Keratinocyte (primary cell): ENCODE results near the gene SMTNL2. TPM values are rescaled to one million over a fixed set of nuclear protein-coding genes. Genes with fewer than 3 reads are reported as not detected.

Experiments used
- DNase-seq: peaks from one replicate; pipeline ENCODE4 v3.0.0-alpha.2; 2011; ENCODE audit warnings: low read depth, missing footprints, low spot score
- FAIRE-seq: peaks from 2 replicates; lab custom pipeline; 2011; peaks lifted over from hg19 to GRCh38; lab: Jason Lieb, UNC
- H2AFZ ChIP-seq: 2 replicates; pipeline ENCODE4 v1.6.0; 2012; ENCODE audit warnings: low read length, control low read depth, inconsistent platforms; ENCODE audit not compliant: control insufficient read depth
- H3K27ac ChIP-seq: 2 replicates; pipeline ENCODE4 v1.5.1; 2011; ENCODE audit warnings: low read length; ENCODE audit not compliant: control insufficient read depth, insufficient read depth
- H3K27me3 ChIP-seq: 3 replicates; pipeline ENCODE4 v1.6.0; 2011; ENCODE audit warnings: low read length; ENCODE audit not compliant: control insufficient read depth, insufficient read depth; ENCODE audit errors: extremely low read depth
- H3K36me3 ChIP-seq, 2 experiments: 2 replicates in 1 of 2; 3 replicates in 1 of 2; pipeline ENCODE4 v1.5.1; 2011; ENCODE audit warnings: low read length in 2 of 2, mild to moderate bottlenecking in 1 of 2; ENCODE audit not compliant: control insufficient read depth in 2 of 2, insufficient read depth in 2 of 2; ENCODE audit errors: extremely low read depth in 1 of 2
- H3K4me1 ChIP-seq: 3 replicates; pipeline ENCODE4 v1.5.1; 2011; ENCODE audit warnings: low read length; ENCODE audit not compliant: control insufficient read depth, insufficient read depth; ENCODE audit errors: extremely low read depth
- H3K4me2 ChIP-seq: 3 replicates; pipeline ENCODE4 v1.6.0; 2011; ENCODE audit warnings: low read depth, low read length; ENCODE audit not compliant: control insufficient read depth, insufficient read depth; ENCODE audit errors: extremely low read depth
- H3K4me3 ChIP-seq, 3 experiments: fragments of 200-600 bp in 1 of 3; sonication (generic) in 1 of 3; 2 replicates in 2 of 3; 3 replicates in 1 of 3; pipeline ENCODE4 v1.5.1; 2011 to 2016; ENCODE audit warnings: low read length in 3 of 3, mild to moderate bottlenecking in 3 of 3, control low read depth in 2 of 3, inconsistent platforms in 1 of 3, low read depth in 1 of 3, mixed read lengths in 1 of 3, mixed run types in 1 of 3, moderate library complexity in 1 of 3; ENCODE audit not compliant: control insufficient read depth in 2 of 3, insufficient read depth in 2 of 3; ENCODE audit errors: extremely low read depth in 1 of 3
- H3K79me2 ChIP-seq: 2 replicates; pipeline ENCODE4 v1.6.0; 2012; ENCODE audit warnings: low read length; ENCODE audit not compliant: control insufficient read depth, insufficient read depth
- H3K9ac ChIP-seq: 3 replicates; pipeline ENCODE4 v1.6.0; 2011; ENCODE audit warnings: low read length; ENCODE audit not compliant: control insufficient read depth, insufficient read depth; ENCODE audit errors: extremely low read depth
- H3K9me1 ChIP-seq: 3 replicates; pipeline ENCODE4 v1.6.0; 2011; ENCODE audit warnings: low read length; ENCODE audit not compliant: control insufficient read depth, insufficient read depth; ENCODE audit errors: extremely low read depth
- H3K9me3 ChIP-seq: 2 replicates; pipeline ENCODE4 v1.5.1; 2012; ENCODE audit warnings: low read depth, low read length; ENCODE audit not compliant: control insufficient read depth
- H4K20me1 ChIP-seq: 3 replicates; pipeline ENCODE4 v1.6.0; 2011; ENCODE audit warnings: low read length; ENCODE audit not compliant: control insufficient read depth, insufficient read depth; ENCODE audit errors: extremely low read depth
- EZH2 ChIP-seq: IDR thresholded peaks from one replicate; pipeline ENCODE4 v1.6.1; 2012; ENCODE audit warnings: inconsistent platforms, mild to moderate bottlenecking, low read length, moderate library complexity
- dilution Hi-C: fragments of 300-500 bp; cut with MboI; formaldehyde crosslinking; loops from one replicate; pipeline ENCODE4 v1.7.0; 2020; ENCODE audit warnings: low sequenced_read_pairs; ENCODE audit not compliant: extremely low pct_ligation_motif_present
- polyA plus RNA-seq, 5 experiments: library from polyadenylated mRNA; depleted of rRNA in 3 of 5; stranded (reverse) in 3 of 5; stranded (forward) in 1 of 5; unstranded in 1 of 5; fragments of >200 nt; gene quantifications; 1 replicate in 1 of 5; 2 replicates in 3 of 5; 3 replicates in 1 of 5; pipeline versions ENCODE4 v1.2.1 to v1.2.3, GENCODE V29; 2011 to 2012; ENCODE audit warnings: missing spikeins in 2 of 5, low read depth in 1 of 5, low replicate concordance in 1 of 5
- TF ChIP-seq, protein P1 (sequence below), 3 experiments: IDR thresholded peaks in 1 of 3; conservative IDR thresholded peaks in 1 of 3; optimal IDR thresholded peaks in 1 of 3; 2 replicates in 2 of 3; 3 replicates in 1 of 3; pipeline versions ENCODE3 to v1.5.1; 2011; ENCODE audit warnings: low read length in 3 of 3, mild to moderate bottlenecking in 3 of 3, moderate library complexity in 2 of 3, control low read depth in 1 of 3, inconsistent platforms in 1 of 3; ENCODE audit not compliant: insufficient read depth in 2 of 3; ENCODE audit errors: extremely low read depth in 1 of 3

Gene SMTNL2
- polyA plus RNA-seq, 1 donor (not counting 4 experiments of a cell fraction or from before 2014, with no cell fraction given) = not detected

- DNase-seq = no peak
- Histone ChIP-seq H4K20me1 (no peaks in the 10 kb centered on the region), H3K27ac (no peak overlapping the region), H3K9me3 (no peaks in the 10 kb centered on the region), H3K4me1 (peaks cover 20% of the 10 kb centered on the region), H3K9me1 (no peaks in the 10 kb centered on the region), H3K27me3 (no peaks in the 10 kb centered on the region), H3K4me2 (peak overlapping the region; percentile 61), H2AFZ (peak overlapping the region; percentile 27), H3K4me3 (peak overlapping the region in 1 of 3 experiments; percentile 11), H3K9ac (no peak overlapping the region), H3K79me2 (no peaks in the 10 kb centered on the region), H3K36me3 (no peaks in the 10 kb centered on the region)
- dilution Hi-C loops = no loop called here
- TF ChIP-seq, protein P1, sequence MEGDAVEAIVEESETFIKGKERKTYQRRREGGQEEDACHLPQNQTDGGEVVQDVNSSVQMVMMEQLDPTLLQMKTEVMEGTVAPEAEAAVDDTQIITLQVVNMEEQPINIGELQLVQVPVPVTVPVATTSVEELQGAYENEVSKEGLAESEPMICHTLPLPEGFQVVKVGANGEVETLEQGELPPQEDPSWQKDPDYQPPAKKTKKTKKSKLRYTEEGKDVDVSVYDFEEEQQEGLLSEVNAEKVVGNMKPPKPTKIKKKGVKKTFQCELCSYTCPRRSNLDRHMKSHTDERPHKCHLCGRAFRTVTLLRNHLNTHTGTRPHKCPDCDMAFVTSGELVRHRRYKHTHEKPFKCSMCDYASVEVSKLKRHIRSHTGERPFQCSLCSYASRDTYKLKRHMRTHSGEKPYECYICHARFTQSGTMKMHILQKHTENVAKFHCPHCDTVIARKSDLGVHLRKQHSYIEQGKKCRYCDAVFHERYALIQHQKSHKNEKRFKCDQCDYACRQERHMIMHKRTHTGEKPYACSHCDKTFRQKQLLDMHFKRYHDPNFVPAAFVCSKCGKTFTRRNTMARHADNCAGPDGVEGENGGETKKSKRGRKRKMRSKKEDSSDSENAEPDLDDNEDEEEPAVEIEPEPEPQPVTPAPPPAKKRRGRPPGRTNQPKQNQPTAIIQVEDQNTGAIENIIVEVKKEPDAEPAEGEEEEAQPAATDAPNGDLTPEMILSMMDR (optimal IDR thresholded peaks at IDR 0.05 in 1 of 3, IDR thresholded peaks at IDR 0.05 in 1 of 3, conservative IDR thresholded peaks at IDR 0.05 in 1 of 3; ENCODE audit: extremely low read depth in 1 of 3, insufficient read depth in 2 of 3, low read length in 3 of 3) = no peak
- TF ChIP-seq EZH2 = no peak
- FAIRE-seq = no peak
These were observed 22.0 kb upstream of the SMTNL2 start for GRCh38 chr17:4562015-4562969.

- no peaks in the 10 kb centered on the region for H3K9me1 ChIP-seq
- H3K27me3 ChIP-seq = no peaks in the 10 kb centered on the region
- no peaks in the 10 kb centered on the region for H3K79me2 ChIP-seq
- FAIRE-seq (peak; percentile 91), DNase-seq (no peak)
- H3K36me3 ChIP-seq = no peaks in the 10 kb centered on the region
- no peak overlapping the region for H3K4me2 ChIP-seq
- TF ChIP-seq EZH2 = no peak
- TF ChIP-seq, protein P1 (optimal IDR thresholded peaks at IDR 0.05 in 1 of 3, IDR thresholded peaks at IDR 0.05 in 1 of 3, conservative IDR thresholded peaks at IDR 0.05 in 1 of 3; ENCODE audit: extremely low read depth in 1 of 3, insufficient read depth in 2 of 3, low read length in 3 of 3) = peak; percentile 80 to 92 (median 83)
- no peak overlapping the region for H2AFZ ChIP-seq
- peaks cover 10% of the 10 kb centered on the region for H3K4me1 ChIP-seq
- no peaks in the 10 kb centered on the region for H3K9me3 ChIP-seq
- no peaks in the 10 kb centered on the region for H4K20me1 ChIP-seq
- no peak overlapping the region for H3K9ac ChIP-seq
- H3K27ac ChIP-seq = no peak overlapping the region
- no peak overlapping the region for H3K4me3 ChIP-seq
- dilution Hi-C loops = no loop called here
These were observed 18.9 kb upstream of the SMTNL2 start for GRCh38 chr17:4565209-4566141.
